Superior temporal gyrus (tissue), 1 donor: ENCODE measurements around the gene KDM2B.

Experiments used
- DNase-seq: peaks from one replicate; pipeline ENCODE4 v3.0.0-alpha.2; 2016; ENCODE audit errors: extremely low spot score

KDM2B gene

DNA sequence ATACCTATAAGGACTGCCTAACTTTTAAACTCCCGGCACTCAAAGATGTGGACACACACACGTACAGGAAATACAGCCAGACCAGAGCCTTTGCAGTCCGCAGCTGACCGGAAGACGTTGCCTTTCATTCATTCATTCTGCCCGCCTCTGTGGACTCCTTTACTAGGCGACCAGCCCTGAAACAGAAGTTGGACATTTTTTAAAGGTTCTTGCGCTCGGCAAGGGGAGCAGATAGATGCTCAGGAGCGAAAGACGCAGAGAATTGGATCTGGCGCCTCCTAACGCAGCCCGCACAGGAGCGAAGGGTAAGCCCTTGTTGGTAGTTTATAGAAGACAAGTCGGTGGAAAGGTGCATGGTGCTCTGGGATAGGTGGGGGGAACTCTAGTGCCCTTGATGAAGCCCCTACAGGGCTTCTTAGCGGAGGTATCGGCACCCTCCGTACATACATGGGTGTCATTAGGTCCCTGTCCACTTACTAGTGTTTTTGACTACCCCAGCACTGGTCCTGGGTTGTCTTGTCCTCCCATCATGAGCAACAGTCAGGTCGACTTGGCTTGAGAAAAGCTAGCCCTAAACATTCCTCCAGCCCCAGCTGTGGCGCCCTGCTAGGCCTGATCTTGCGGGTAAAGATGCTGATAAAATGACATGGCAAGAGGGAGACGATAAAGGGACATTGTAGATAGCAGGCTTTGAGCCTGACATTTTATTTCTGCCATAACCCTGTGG lies at the start of gene KDM2B:
KDM2B (minus strand) TSS at position 65 of the 727 bp plus-strand sequence. CDS start 112 bp downstream, outside the sequence.
- peak; percentile 78 for DNase-seq

DNA sequence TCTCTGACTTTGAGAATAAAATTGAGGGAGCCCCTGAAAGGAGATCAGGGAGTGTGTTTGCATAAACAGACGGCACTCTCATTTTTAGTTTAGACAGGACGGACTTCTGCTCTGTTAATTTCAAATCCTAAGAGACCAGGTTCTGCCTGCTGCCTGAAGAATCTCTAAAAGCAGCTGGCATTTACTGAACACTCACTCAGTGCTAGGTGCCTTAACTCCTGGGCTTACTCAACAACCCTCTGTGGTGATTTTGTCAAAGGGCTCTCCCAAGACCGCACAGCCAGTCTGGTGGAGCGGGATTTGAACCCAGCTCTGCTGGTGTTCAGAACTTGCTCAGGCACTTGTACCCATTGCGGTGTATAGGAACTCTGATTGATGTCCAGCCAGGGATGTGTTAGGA lies 47.7 kb upstream of the KDM2B start:
- no peak for DNase-seq

DNA sequence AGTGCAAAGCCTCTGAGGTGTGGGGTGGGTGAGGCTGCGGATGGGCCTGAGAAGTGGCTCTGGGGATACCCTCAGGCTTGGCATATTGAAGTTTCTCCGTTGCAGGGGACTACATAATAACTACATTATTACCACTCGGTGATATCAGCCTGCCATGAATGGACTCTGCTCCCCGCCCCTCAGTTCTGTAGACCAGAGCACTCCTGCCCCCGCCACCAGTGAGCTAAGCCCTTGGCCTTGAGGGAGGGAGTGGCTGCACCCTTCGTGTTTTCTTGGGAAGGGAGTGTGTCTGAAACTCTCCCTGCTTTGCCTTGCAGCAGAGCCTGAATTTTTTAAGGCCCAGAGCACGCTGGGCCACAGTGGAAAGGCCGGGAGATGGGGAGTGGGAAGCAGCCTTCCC lies 47.2 kb upstream of the KDM2B start:
- no peak for DNase-seq

DNA sequence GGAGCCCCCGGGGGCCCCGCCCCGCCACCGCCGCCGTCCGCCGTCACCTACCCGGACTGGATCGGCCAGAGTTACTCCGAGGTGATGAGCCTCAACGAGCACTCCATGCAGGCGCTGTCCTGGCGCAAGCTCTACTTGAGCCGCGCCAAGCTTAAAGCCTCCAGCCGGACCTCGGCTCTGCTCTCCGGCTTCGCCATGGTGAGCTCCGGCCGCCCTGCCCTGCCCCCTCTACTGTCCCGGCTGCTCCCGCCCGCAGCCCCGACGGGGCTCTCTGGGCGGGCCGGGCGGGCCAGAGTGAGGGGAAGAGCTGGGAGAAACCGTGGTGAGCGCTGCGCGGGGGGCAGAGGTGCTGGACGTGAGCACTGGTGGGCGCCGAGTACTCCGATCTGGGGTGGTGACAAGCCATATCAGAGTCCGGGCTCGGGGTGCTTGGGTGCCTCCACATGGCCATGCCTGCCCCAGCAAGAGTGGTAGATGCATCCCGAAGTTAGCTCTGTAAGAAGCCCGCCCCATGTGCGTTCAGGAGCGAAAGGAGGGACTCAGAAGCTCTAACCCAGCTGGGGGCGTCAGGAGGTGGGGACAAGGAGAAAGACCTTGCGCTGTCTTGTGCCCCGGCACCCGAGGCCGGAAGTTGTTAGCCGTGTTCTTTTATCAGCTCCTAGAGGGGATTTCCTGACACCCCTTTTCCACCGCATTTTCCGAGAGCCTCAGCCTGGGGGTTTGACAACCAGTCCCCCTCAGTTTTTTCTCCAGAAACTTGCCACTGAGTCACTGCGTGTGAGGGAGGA lies 46.2 kb upstream of the KDM2B start:
- DNase-seq = peak; percentile 27

DNA sequence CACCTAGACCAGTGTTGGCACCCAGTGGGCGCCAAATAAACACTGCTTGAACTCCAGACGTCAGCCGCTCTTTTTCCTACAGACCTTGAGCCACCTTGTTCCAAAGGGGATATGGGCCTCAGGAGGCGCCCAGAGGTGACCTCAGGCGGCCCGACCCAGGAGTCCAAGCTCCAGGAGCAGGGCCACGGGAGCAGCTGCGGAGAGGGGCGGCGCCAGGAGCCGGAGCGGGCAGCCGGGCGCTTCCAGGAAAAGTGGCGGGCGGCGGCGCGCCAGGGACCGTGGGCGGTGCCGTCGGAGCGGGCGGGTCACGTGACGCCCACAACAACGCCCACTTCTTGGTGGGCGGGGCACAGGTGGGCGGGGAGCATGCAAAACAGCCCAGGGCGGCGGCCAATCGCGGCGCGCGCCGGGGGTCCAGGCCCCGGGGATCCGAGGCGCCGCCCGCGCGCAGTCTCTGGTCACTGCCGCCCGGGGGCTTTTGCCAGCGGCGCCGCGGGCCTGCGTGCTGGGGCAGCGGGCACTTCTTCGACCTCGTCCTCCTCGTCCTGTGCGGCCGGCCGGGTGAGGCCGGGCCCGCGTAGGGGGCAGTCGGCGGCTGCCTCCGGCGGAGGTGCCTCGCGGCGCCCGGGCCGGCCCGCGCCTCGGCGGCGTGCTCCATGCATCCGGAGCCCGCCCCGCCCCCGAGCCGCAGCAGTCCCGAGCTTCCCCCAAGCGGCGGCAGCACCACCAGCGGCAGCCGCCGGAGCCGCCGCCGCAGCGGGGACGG lies 45.4 kb upstream of the KDM2B start, which contains the start of gene ORAI1:
ORAI1 (plus strand) TSS at position 444 of the 766 bp plus-strand sequence.
- DNase-seq = peak; percentile 92

DNA sequence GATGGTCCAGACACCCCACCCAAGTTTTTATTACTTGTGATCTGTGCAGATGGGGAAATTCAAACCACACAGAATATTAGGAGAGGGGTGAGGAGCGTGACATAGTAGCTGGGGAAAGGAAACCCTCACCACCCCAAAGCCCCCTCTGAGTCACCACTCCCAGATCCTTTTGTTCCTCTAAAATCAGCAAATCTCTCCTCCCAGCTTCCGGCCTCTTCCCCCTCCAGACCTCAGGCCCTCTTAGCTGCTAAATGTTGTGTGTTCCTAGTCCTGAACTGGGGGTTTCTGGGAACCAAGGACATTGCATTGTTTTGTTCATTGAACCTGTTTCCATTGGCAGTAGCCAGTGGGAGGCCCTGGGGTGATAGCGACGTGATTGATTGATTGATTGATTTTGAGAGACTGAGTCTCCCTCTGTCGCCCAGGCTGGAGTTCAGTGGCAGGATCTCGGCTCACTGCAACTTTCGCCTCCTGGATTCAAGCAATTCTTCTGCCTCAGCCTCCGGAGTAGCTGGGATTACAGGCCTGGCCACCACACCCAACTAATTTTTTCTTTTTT lies 39.6 kb upstream of the KDM2B start:
- no peak for DNase-seq

DNA sequence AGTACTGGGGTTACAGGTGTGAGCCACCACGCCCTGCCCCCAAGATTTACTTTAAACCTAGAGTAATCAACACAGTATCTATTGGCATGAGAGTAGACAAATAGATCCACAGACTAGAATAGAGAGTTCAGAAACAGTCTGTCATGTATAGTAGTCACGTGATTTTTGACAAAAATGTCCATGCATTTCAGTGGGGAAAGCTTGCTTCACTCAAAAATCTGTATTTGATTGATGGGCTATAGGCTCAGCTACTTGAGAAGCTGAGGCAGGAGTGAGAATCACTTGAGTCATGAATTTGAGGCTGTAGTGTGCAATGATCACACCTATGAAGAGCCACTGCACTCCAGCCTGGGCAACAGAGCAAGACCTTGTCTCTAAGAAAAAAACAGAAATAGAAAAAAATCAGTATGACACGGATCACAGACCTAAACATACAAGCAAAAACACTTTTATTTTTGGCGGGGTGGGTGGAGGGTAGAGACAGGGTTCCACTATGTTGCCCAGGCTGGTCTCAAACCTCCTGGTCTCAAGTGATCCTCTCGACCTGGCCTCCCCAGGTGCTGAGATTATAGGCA lies 37.9 kb upstream of the KDM2B start:
- DNase-seq = no peak

DNA sequence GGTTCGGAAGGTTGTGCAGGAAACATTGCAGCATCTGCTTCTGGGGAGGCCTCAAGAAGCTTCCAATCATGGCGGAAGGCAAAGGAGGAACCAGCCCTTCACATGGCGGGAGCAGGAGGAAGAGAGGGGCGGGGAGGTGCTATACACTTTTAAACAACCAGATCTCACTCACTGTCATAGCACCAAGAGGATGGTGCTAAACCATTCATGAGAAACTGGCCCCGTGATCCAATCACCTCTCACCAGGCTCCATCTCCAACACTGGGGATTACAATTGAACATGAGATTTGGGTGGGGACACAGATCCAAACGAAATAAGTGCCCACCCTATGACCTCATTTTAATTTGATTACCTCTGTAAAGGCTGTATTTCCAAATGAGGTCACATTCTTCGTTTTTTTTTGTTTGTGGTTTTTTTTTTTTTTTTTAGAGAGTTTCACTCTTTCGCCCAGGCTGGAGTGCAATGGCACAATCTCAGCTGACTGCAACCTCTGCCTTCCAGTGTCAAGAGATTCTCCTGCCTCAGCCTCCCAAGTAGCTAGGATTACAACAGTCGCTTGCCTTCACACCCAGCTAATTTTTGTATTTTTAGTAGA lies 34.1 kb upstream of the KDM2B start:
- DNase-seq = no peak

DNA sequence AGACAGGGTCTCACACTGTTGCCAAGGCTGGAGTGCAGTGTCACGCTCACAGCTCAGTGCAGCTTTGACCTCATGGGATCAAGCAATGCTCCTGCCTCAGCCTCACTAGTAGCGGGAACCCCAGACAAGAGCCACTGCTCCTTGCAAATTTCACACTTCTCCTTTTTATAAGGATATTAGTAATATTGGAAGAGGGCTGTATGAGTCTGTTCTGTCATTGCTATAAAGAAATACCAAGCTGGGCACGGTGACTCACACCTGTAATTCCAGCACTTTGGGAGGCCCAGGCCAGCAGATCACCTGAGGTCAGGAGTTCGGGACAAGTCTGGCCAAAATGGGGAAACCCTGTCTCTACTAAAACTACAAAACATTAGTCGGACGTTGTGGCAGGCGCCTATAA lies 32.6 kb upstream of the KDM2B start:
- no peak for DNase-seq

DNA sequence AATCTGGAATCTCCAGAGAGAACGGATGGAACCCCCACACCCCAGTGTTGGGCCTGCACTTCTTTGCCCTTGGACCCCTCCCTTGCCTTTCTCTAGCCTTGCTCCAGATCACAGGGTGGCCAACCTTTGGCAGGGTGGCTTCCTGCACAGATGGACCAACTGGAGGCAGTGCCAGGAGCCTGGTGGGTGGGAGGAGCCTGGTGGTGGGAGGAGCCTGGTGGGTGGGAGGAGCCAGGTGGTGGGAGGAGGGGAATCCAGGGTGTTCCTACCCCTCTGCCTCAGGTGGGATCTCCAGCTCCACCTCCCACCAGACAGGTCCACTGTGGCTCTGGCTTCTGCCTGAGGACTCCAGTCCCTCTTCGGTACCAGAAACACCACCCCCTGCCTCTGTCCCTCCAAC lies 30.5 kb upstream of the KDM2B start:
- no peak for DNase-seq

DNA sequence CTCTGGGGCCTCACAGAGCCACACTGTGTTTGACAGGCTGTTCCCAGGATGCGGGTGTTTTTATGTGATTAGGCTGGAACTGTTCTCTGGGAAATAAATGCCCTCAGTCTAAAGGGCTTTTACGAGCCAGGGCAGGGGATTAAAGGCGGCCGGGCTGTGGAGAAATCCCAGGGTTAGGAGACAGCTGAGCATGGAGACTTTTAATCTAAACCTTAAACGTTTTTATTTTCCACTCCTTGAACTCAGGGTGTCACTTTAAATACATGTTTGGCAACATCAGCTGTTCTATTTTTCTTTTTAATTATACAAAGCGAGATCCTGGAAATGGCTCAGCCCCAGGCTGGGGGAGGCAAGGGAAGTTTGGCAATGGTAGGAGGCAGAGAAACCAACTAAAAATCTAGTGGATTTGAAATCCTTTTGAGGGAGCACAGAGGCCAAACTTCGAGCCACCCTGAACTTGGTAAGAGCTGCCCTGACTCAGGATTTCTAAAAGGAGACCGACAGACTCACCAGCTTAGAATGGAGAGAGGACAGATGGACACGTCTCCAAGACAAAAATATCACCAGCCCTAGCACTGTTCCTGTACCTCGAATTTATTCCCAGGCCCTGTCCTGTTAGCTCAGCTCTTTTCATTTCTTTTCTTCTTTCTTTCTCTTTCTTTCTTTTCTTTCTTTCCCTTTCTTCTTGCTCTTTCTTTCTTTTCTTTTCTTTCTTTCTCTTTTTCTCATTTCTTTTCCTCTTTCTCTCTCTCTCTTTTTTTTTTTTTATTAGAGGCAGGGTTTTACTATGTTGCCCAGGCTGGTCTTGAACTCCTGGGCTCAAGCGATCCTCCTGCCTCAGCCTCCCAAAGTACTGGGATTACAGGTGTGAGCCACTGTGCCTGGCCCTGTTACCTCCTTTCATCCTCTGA lies 29.7 kb upstream of the KDM2B start:
- DNase-seq = peak; percentile 15

DNA sequence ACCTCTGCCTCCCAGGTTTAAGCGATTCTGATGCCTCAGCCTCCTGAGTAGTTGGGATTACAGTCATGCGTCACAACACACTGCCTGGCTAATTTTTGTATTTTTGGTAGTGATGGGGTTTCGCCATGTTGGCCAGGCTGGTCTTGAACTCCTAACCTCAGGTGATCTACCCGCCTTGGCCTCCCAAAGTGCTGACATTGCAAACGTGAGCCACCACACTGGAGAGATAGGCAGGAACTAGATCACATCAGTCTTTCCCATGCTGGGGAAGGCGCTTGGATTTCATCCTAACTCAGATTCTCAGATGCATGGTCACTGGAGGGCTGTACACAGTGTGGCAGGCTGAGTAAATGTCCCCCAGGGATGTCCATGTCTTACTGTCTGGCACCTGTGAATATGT lies 27.5 kb upstream of the KDM2B start:
- DNase-seq = no peak

DNA sequence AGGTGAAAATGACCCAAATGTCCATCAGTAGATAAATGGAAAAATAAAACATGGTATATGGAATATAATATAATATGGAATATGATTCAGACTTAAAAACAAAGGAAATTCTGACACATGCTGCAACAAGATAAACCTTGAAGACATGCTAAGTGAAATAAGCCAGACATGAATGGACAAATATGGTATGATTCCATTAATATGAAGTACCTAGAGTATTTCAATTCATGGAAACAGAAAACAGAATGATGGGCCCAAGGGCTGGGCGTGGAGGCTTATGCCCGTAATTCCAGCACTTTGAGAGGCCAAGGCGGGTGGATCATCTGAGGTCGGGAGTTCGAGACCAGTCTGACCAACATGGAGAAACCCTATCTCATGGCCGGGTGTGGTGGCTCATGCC lies 22.8 kb upstream of the KDM2B start:
- no peak for DNase-seq

DNA sequence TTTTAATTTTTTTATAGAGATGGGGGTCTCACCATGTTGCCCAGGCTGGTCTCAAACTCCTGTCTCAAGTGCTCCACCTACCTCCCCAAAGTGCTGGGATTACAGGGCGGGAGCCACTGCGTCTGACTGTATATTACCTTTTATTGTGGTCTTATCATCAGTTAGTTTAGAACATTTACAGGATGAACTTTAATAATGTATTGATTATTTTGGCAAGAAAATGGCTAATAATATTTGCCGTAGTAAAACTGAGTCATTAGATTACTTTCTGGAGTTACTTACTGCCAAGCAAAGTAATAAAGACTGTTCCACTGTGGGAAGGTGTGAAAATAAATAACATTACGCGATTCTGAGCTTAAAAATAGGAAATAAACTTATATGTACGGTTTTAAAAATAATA lies 21.9 kb upstream of the KDM2B start:
- no peak for DNase-seq

DNA sequence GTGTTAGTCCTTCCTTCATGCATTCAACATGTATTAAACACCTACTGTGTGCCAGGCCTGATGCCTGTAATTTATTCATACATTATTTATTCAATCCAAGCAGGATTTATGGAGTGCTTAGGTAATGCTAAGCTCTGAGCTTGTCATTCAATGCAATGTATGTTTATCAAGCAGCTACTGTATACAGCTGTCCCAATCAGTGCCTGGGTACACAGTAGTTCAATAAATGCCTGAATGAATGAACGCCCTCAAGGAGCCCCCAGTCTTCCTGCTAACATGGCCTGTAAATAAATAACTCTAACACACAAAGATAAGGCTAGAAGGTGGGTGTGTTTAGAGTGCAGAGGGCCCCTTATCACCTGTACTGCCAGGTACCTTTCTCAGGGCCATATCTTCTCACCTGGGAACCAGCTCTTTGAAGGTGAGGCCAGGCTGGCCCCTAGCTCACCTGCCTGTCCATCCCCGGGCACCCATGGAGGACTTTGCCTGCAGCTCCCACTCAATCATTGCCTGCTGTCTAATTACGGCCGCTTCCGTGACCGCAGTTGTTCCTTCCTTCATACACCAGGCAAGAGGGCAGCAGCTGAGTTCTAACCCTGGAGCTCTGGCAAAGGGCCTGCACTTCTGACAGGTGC lies 20.0 kb upstream of the KDM2B start:
- DNase-seq = no peak

DNA sequence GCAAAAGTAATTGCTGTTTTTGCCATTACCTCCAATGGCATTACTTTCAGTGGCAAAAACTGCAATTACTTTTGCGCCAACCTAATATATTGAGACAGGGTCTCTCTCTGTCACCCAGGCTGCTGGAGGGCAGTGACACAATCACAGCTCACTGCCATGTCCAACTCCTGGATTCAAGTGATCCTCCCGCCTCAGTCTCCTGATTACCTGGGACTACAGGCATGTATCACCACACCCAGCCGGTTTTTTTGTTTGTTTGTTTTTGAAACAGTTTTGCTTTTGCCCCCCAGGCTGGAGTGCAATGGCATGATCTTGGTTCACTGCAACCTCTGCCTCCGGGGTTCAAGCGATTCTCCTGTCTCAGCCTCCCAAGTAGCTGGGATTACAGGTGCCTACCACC lies 15.7 kb upstream of the KDM2B start:
- DNase-seq = no peak

DNA sequence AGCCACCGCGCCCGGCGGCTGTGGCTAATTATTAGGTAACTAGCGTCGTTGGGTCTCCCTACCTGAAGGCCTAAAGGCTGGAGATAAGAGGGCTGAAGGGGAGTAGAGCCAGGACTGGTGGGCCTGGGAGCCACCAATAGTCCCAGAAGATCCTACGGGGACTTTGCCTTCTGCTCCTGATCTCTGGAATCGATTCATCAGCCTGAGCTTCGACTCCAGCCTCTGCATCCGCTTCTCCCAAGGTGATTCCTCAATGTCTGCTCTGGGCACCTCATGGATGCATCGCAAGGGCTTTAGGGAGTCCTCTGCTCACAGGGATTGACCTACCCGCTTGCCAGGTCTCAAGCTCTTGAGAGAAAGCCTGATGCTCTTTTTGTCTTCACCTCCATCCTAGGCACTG lies 14.7 kb upstream of the KDM2B start:
- no peak for DNase-seq

DNA sequence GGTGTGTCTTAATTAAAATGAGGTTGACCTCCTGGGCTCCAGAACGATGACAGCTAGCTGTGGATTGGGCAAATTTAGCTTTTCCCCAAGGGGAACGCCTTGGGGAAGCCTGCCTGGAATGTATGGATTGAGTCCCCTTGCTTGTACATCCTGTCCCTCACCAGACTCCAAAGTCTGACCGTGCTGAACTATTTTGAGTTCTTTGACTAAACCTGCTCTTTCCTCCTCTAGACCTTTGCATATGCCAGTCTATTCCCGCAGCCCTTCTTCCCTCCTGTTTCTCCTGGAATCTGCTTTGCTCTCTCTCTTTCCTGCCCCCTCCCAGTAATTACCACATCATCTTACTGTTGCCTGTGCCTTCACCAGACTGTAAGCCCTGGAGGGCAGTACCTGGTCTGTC lies 11.5 kb upstream of the KDM2B start:
- DNase-seq = no peak

DNA sequence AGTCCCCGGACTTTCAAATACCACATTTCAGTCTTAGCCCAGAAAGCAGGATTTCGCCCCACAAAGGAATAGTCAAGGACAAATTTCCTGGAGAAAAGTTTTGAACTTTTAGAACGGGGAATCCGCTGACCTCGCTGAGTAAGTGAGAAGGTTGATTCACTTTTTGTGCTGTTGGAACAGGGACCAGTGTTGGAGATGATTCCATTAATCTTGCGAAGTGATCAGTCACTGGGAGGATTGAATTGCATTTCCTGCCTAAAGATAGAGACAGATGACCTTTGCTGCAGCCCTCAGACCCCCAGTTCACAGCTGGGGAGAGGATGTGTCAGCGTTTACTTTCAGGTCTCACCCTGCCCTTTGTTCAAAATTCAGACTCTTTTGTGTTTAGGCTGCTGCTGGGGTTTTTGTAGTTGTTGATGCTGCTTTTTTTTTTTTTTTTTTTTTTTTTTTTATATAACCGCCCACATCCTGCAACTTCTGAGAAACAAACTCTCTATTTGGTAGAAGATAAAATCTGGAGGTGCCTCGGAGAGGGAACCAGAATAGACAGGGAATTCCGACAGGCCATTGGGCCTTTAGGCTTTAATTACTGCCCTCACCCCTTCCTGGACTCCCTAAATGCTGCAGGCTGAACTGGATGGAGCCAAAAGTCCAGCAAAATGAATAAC lies 9.8 kb upstream of the KDM2B start:
- no peak for DNase-seq
